ENCODE data around the gene ETV7. TPM values are rescaled to one million over a fixed set of nuclear protein-coding genes. Genes with fewer than 3 reads are reported as not detected.

The ETV7 gene
- polyA plus RNA-seq, 3 donors, result 0.10 to 2.2 (median 1.5) TPM

DNA sequence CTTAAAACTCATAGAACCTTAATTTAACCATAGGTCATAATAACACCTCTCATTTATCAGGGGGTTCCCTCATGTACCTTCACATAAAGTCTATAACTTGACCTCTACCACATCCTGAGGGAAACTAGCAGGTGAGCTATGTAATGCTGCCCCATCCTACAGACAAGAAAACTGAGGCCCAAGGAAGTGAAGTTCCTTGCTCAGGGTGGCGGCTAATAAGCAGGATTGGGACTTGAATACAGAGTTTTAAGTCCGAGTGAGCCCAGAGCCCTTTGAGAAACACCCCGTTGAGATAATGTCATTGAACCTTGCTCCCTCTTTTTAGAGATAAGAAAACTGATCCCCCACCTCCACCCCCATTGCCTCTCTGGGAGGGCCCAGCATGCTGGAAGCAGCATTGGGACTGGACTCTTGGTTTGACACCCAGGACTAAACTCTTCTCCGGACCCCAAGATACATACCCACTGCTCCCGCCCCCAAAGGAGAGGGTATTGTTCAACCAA lies 51.2 kb downstream of the ETV7 start:
- Histone ChIP-seq H3K36me3 (replicated peaks in 1 of 2; ENCODE audit: control insufficient read depth in 1 of 2, insufficient read depth in 2 of 2, low read length in 2 of 2) (no peaks in the 10 kb centered on the region), H2AFZ (ENCODE audit: insufficient read depth, low read depth, low read length, poor library complexity, severe bottlenecking) (no peak overlapping the region), H3K4me3 (replicated peaks in 1 of 3; ENCODE audit: low read depth in 2 of 3, low read length in 3 of 3) (no peak overlapping the region), H3K9me3 (replicated peaks in 1 of 2; ENCODE audit: control insufficient read depth in 1 of 2, insufficient read depth in 1 of 2, low read length in 2 of 2) (no peaks in the 10 kb centered on the region), H3K79me2 (ENCODE audit: insufficient read depth, low read length) (no peaks in the 10 kb centered on the region), H3K27me3 (ENCODE audit: control insufficient read depth in 2 of 2, insufficient read depth in 2 of 2, low read length in 2 of 2) (peaks cover 10 to 31% of the 10 kb centered on the region in 2 donors), H3K27ac (ENCODE audit: low read depth in 1 of 2, low read length in 2 of 2) (no peak overlapping the region), H3K9ac (ENCODE audit: insufficient read depth, low read length, poor library complexity, severe bottlenecking) (no peak overlapping the region), H4K20me1 (ENCODE audit: insufficient read depth, low read length) (no peaks in the 10 kb centered on the region), H3K4me1 (ENCODE audit: control insufficient read depth in 1 of 2, insufficient read depth in 2 of 2, low read length in 2 of 2) (peaks cover 8 to 14% of the 10 kb centered on the region in 2 donors), H3K4me2 (replicated peaks; ENCODE audit: extremely low read depth, low read length, poor library complexity, severe bottlenecking) (no peak overlapping the region)
- no peak for DNase-seq
- TF ChIP-seq, protein P1, sequence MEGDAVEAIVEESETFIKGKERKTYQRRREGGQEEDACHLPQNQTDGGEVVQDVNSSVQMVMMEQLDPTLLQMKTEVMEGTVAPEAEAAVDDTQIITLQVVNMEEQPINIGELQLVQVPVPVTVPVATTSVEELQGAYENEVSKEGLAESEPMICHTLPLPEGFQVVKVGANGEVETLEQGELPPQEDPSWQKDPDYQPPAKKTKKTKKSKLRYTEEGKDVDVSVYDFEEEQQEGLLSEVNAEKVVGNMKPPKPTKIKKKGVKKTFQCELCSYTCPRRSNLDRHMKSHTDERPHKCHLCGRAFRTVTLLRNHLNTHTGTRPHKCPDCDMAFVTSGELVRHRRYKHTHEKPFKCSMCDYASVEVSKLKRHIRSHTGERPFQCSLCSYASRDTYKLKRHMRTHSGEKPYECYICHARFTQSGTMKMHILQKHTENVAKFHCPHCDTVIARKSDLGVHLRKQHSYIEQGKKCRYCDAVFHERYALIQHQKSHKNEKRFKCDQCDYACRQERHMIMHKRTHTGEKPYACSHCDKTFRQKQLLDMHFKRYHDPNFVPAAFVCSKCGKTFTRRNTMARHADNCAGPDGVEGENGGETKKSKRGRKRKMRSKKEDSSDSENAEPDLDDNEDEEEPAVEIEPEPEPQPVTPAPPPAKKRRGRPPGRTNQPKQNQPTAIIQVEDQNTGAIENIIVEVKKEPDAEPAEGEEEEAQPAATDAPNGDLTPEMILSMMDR (IDR thresholded peaks at IDR 0.05), result no peak
- Mint-ChIP-seq H3K4me1 (peaks cover 24% of the 10 kb centered on the region), H3K27ac (no peak overlapping the region), H3K4me3 (no peak overlapping the region), H3K9me3 (no peaks in the 10 kb centered on the region), H3K27me3 (ENCODE audit: low read depth in 3 of 3) (peaks cover 33 to 40% (median 35%) of the 10 kb centered on the region in 3 donors), H3K36me3 (no peaks in the 10 kb centered on the region)
- intact Hi-C loops (cut with micrococcal nuclease), result no loop called here
- WGBS (ENCODE audit: insufficient coverage), result 100% methylated on average over 5 of the region's 5 CpGs

DNA sequence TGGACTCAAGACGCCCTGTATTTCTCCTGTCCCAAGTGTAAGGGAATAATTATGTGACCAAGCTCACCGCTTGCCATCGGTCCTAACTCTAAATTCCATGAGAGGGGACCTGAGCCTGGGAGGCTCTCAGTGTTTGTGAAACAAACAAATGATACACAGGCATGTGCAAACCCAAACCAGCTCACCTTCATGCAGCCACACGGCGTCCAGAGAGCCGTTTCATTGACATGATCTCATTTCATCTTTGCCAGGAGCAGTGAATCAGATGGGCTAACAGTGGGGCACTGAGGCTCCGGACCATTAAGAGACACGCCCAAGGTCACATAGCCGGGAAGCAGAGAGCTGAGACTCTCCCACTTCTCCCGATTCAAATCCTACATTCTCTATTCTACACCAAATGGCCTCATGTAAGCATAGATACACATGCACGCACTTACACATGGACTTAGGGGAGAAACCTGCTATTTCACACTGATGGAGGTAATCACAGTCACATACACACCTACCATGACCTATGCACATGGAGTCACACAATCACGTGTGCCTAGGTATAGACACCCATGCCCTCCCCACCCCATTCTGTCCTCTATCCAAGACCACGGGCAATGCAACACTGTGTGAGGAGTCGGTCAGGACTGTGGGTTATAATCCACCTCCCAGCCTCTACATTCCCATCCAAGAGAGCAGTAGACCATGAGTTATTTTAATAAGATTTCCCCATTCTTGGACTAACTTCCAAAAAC lies 51.8 kb downstream of the ETV7 start:
- H3K4me3 ChIP-seq (replicated peaks in 1 of 3; ENCODE audit: low read depth in 2 of 3, low read length in 3 of 3), result no peak overlapping the region
- no peak overlapping the region for H2AFZ ChIP-seq (ENCODE audit: insufficient read depth, low read depth, low read length, poor library complexity, severe bottlenecking)
- no peak for DNase-seq
- no peaks in the 10 kb centered on the region for H3K9me3 Mint-ChIP-seq
- intact Hi-C loops (cut with micrococcal nuclease), result no loop called here
- H3K4me3 Mint-ChIP-seq, result no peak overlapping the region
- H3K36me3 Mint-ChIP-seq, result no peaks in the 10 kb centered on the region
- TF ChIP-seq, protein P1 (IDR thresholded peaks at IDR 0.05), result no peak
- peaks cover 31 to 36% (median 32%) of the 10 kb centered on the region in 3 donors for H3K27me3 Mint-ChIP-seq (ENCODE audit: low read depth in 3 of 3)
- peaks cover 20% of the 10 kb centered on the region for H3K4me1 Mint-ChIP-seq
- no peaks in the 10 kb centered on the region for H3K79me2 ChIP-seq (ENCODE audit: insufficient read depth, low read length)
- H3K27ac Mint-ChIP-seq, result no peak overlapping the region
- no peaks in the 10 kb centered on the region for H3K9me3 ChIP-seq (replicated peaks in 1 of 2; ENCODE audit: control insufficient read depth in 1 of 2, insufficient read depth in 1 of 2, low read length in 2 of 2)
- H3K9ac ChIP-seq (ENCODE audit: insufficient read depth, low read length, poor library complexity, severe bottlenecking), result no peak overlapping the region
- no peaks in the 10 kb centered on the region for H4K20me1 ChIP-seq (ENCODE audit: insufficient read depth, low read length)
- peaks cover 10 to 31% of the 10 kb centered on the region in 2 donors for H3K27me3 ChIP-seq (ENCODE audit: control insufficient read depth in 2 of 2, insufficient read depth in 2 of 2, low read length in 2 of 2)
- H3K36me3 ChIP-seq (replicated peaks in 1 of 2; ENCODE audit: control insufficient read depth in 1 of 2, insufficient read depth in 2 of 2, low read length in 2 of 2), result no peaks in the 10 kb centered on the region
- no peak overlapping the region for H3K27ac ChIP-seq (ENCODE audit: low read depth in 1 of 2, low read length in 2 of 2)
- no peak overlapping the region for H3K4me2 ChIP-seq (replicated peaks; ENCODE audit: extremely low read depth, low read length, poor library complexity, severe bottlenecking)
- H3K4me1 ChIP-seq (ENCODE audit: control insufficient read depth in 1 of 2, insufficient read depth in 2 of 2, low read length in 2 of 2), result peaks cover 2 to 8% of the 10 kb centered on the region in 2 donors
- WGBS (ENCODE audit: insufficient coverage), result 99% methylated on average over 11 of the region's 14 CpGs

Data from CD14-positive monocyte (primary cell).